ENCODE results near the gene BEST1.
"Not testable (repeated sequence)": the region's sequence is repeated elsewhere in the genome, so short reads cannot be mapped to it uniquely, and the experiment has no call there.

Gene BEST1

DNA sequence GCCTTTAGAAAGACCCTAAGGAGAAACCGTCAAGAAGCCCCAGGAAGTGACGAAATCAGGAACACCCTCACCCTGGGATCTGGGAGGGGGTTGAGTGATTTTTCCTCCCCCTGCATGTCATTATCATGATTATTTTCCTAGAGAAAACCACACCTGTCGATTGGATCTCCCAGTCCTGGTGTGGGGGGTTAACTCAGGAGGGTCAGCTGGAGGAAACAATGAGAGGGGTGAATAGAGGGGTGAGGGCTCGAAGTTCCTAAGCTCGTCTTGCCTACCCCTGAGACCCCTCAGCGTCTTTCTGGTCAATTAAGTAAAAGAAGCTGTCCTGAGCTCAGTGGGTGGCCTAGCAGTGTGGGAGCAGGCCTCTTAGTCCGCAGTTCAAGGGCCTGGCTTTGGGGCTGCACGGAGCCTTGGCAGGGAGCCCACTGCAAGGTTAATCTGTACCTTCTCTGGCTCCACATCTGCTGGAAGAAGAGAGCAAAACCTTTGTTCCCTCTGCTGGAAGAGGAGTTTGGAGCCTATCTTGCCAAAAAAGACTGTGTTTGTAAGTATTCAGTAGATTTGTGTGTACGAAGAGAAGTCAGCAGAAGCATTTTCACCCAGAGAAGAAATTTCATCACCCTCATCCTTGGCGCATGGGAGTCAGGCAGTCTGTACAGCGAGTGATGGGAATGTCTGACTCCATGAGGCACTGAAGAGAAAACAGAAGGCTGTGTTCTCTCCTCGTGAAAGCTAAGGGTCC is 51.5 kb downstream of the BEST1 start:
- Histone ChIP-seq H3K27ac (ENCODE audit: low read depth, low read length) (no peak overlapping the region), H3K9ac (ENCODE audit: low read length) (no peak overlapping the region), H3K36me3 (ENCODE audit: insufficient read depth, low read length) (no peaks in the 10 kb centered on the region), H3K4me1 (ENCODE audit: insufficient read depth, low read length) (no peaks in the 10 kb centered on the region), H3K9me3 (ENCODE audit: low read length) (no peaks in the 10 kb centered on the region), H3K27me3 (ENCODE audit: control insufficient read depth in 1 of 2, insufficient read depth in 2 of 2, low read length in 2 of 2) (no peaks in the 10 kb centered on the region), H3K4me3 (ENCODE audit: low read depth in 1 of 2, low read length in 2 of 2) (no peak overlapping the region)

DNA sequence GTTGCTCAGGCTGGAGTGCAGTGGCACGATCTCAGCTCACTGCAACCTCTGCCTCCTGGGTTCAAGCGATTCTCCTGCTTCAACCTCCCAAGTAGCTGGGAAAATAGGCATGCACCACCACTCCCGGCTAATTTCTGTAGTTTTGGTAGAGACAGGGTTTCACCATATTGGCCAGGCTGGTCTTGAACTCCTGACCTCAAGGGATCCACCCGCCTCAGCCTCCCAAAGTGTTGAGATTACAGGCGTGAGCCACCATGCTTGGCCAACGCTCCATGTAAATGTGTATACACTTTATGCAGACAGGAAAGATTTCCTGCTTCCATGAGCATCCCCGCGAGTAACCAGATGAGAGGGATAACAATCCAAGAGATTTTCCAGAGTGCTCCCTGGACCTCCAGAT is 52.1 kb downstream of the BEST1 start:
- not testable (repeated sequence) for H3K36me3 ChIP-seq (ENCODE audit: insufficient read depth, low read length); H3K9ac ChIP-seq (ENCODE audit: low read length); H3K27ac ChIP-seq (ENCODE audit: low read depth, low read length); H3K27me3 ChIP-seq (ENCODE audit: control insufficient read depth in 1 of 2, insufficient read depth in 2 of 2, low read length in 2 of 2); H3K4me3 ChIP-seq (ENCODE audit: low read depth in 1 of 2, low read length in 2 of 2); H3K4me1 ChIP-seq (ENCODE audit: insufficient read depth, low read length); H3K9me3 ChIP-seq (ENCODE audit: low read length)

DNA sequence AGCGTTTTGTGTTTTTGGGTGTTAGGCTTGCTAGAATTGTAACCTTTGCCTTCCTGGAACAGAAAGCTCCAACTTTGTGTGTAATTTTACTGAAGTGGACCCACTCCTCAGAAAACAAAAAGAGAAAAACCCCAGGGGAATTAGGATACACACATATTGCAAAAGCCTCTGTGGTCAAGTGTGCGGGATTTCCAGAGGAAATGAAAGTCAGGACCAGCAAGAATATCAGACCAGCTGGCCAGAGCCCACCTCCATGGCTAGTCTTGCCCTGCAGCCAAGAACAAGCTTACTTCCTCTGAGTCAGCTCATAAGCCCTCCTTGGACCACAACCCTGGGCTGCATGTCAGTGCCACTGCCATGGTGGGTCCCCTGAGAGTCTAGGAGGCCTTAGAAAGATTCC is 54.3 kb downstream of the BEST1 start:
- no peak overlapping the region for H3K27ac ChIP-seq (ENCODE audit: low read depth, low read length)
- H3K4me1 ChIP-seq (ENCODE audit: insufficient read depth, low read length): no peaks in the 10 kb centered on the region
- H3K4me3 ChIP-seq (ENCODE audit: low read depth in 1 of 2, low read length in 2 of 2): no peak overlapping the region
- H3K9ac ChIP-seq (ENCODE audit: low read length): no peak overlapping the region
- H3K36me3 ChIP-seq (ENCODE audit: insufficient read depth, low read length): no peaks in the 10 kb centered on the region
- H3K27me3 ChIP-seq (ENCODE audit: control insufficient read depth in 1 of 2, insufficient read depth in 2 of 2, low read length in 2 of 2): no peaks in the 10 kb centered on the region
- H3K9me3 ChIP-seq (ENCODE audit: low read length): no peaks in the 10 kb centered on the region

DNA sequence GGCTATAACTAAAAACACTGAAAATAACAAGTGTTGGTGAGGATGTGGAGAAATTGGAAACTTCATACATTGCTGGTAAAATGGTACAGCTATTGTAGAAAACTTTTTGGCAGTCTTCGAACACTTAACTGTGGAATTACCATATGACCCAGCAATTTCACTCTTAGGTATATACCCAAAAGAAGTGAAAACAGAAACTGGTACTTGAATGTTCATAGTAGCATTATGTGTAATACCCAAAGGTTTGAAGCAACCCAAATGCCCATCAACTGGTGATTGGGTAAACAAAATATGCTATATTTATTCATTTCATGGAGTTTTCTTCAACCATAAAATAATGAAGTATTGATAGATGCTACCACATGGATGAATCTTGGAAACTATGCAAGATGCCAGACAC is 58.0 kb downstream of the BEST1 start:
- peaks cover under 1% of the 10 kb centered on the region for H3K4me1 ChIP-seq (ENCODE audit: insufficient read depth, low read length)
- no peaks in the 10 kb centered on the region for H3K36me3 ChIP-seq (ENCODE audit: insufficient read depth, low read length)
- no peak overlapping the region for H3K9ac ChIP-seq (ENCODE audit: low read length)
- no peaks in the 10 kb centered on the region for H3K27me3 ChIP-seq (ENCODE audit: control insufficient read depth in 1 of 2, insufficient read depth in 2 of 2, low read length in 2 of 2)
- no peak overlapping the region for H3K4me3 ChIP-seq (ENCODE audit: low read depth in 1 of 2, low read length in 2 of 2)
- H3K9me3 ChIP-seq (ENCODE audit: low read length): no peaks in the 10 kb centered on the region
- H3K27ac ChIP-seq (ENCODE audit: low read depth, low read length): no peak overlapping the region

DNA sequence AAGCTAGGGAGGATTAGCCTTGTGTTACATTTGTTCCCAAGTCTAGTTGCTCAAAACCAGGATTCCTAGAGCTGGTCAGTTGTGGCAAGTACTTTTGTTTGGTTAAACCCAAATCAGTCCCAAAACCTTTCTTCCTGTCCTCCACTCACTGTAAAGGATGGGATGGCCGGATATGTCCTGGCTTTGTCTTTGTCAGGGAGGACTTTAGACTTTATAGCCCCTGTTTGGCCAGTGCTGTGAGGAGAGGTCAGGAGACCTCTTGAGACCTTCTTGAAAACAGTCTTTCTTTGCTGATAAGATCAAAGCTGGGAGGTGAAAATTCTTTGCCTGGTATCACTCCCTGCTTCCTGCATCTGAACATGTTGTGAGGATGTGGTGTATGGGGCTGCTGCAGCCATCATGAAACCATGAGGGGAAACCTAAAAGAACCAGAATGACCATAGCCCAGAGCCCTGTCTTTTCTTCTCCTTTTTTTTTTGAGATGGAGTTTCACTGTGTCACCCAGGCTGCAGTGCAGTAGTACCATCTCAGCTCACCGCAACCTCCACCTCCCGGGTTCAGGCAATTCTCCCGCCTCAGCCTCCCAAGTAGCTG is 60.9 kb downstream of the BEST1 start:
- Histone ChIP-seq H3K9ac (ENCODE audit: low read length) (no peak overlapping the region), H3K36me3 (ENCODE audit: insufficient read depth, low read length) (no peaks in the 10 kb centered on the region), H3K4me1 (ENCODE audit: insufficient read depth, low read length) (peaks cover 6% of the 10 kb centered on the region), H3K27ac (ENCODE audit: low read depth, low read length) (no peak overlapping the region), H3K4me3 (ENCODE audit: low read depth in 1 of 2, low read length in 2 of 2) (no peak overlapping the region), H3K27me3 (ENCODE audit: control insufficient read depth in 1 of 2, insufficient read depth in 2 of 2, low read length in 2 of 2) (no peaks in the 10 kb centered on the region), H3K9me3 (ENCODE audit: low read length) (no peaks in the 10 kb centered on the region)

GRCh38 chr11:62011881-62012280 is 61.7 kb downstream of the BEST1 start:
- Histone ChIP-seq H3K27me3 (ENCODE audit: control insufficient read depth in 1 of 2, insufficient read depth in 2 of 2, low read length in 2 of 2) (no peaks in the 10 kb centered on the region), H3K4me1 (ENCODE audit: insufficient read depth, low read length) (peaks cover 6% of the 10 kb centered on the region), H3K9me3 (ENCODE audit: low read length) (no peaks in the 10 kb centered on the region), H3K9ac (ENCODE audit: low read length) (no peak overlapping the region), H3K36me3 (ENCODE audit: insufficient read depth, low read length) (no peaks in the 10 kb centered on the region), H3K4me3 (ENCODE audit: low read depth in 1 of 2, low read length in 2 of 2) (no peak overlapping the region), H3K27ac (ENCODE audit: low read depth, low read length) (no peak overlapping the region)

GRCh38 chr11:62012451-62012831 is 62.3 kb downstream of the BEST1 start:
- Histone ChIP-seq H3K9ac (ENCODE audit: low read length) (no peak overlapping the region), H3K9me3 (ENCODE audit: low read length) (no peaks in the 10 kb centered on the region), H3K4me3 (ENCODE audit: low read depth in 1 of 2, low read length in 2 of 2) (no peak overlapping the region), H3K36me3 (ENCODE audit: insufficient read depth, low read length) (no peaks in the 10 kb centered on the region), H3K27ac (ENCODE audit: low read depth, low read length) (no peak overlapping the region), H3K27me3 (ENCODE audit: control insufficient read depth in 1 of 2, insufficient read depth in 2 of 2, low read length in 2 of 2) (no peaks in the 10 kb centered on the region), H3K4me1 (ENCODE audit: insufficient read depth, low read length) (peaks cover 6% of the 10 kb centered on the region)

GRCh38 chr11:62012832-62013461 is 62.8 kb downstream of the BEST1 start:
- H3K4me1 ChIP-seq (ENCODE audit: insufficient read depth, low read length): peaks cover 6% of the 10 kb centered on the region
- H3K27ac ChIP-seq (ENCODE audit: low read depth, low read length): no peak overlapping the region
- no peaks in the 10 kb centered on the region for H3K27me3 ChIP-seq (ENCODE audit: control insufficient read depth in 1 of 2, insufficient read depth in 2 of 2, low read length in 2 of 2)
- no peaks in the 10 kb centered on the region for H3K36me3 ChIP-seq (ENCODE audit: insufficient read depth, low read length)
- H3K9me3 ChIP-seq (ENCODE audit: low read length): no peaks in the 10 kb centered on the region
- no peak overlapping the region for H3K9ac ChIP-seq (ENCODE audit: low read length)
- H3K4me3 ChIP-seq (ENCODE audit: low read depth in 1 of 2, low read length in 2 of 2): no peak overlapping the region

Data from muscle layer of colon (tissue), 2 donors.